Heart left ventricle (tissue), 13 donors: Measurements from ENCODE around the gene PEAK3.

Experiments used
- CTCF ChIP-seq, 12 donors: fragments of 200-600 bp; sonication (generic) in 4 of 12; IDR thresholded peaks; one replicate each; pipeline versions ENCODE4 v1.5.0 to v1.8.0; 2018 to 2022; ENCODE audit warnings: antibody characterized with exemption in 12 of 12, mild to moderate bottlenecking in 5 of 12
- POLR2A ChIP-seq, 2 donors: fragments of 450-650 bp; IDR thresholded peaks; one replicate each; pipeline ENCODE4 v1.6.1; 2017; ENCODE audit warnings: antibody characterized with exemption in 2 of 2, mild to moderate bottlenecking in 2 of 2, moderate library complexity in 2 of 2
- donor health status: ischemic (EF 13 %, LVEDD 7.1; RV severe dilation, severe dysfunction).
- donor health status: DM: no; HTN: yes; CAD: no.
- donor health status: DM: no; HTN: no; CAD: no.
- donor health status: ischemic (EF 25% LVEDD 6.9; RV normal size, moderate dysfunction).
- donor health status: ischemic (EF 25% LVEDD 5.7; RV mildly dilated, moderate dysfunction).
- donor health status: ischemic (EF 35%, LVEDD 5.7; RV mildly dilated, moderate dysfunction).
- donor health status: nonischemic (EF 11% LVEDD 7.7; RV severe dilation, severe dysfunction).
- donor health status: DM: yes; HTN: yes; CAD: no.
- donor health status: PGD.
- donor health status: ischemic (EF 29% LVEDD 5.4; RV normal size, mild dysfunction).
- donor health status: nonischemic (EF 23%, LVEDD 6.1; RV moderate dilation, normal function).

- TF ChIP-seq CTCF (IDR thresholded peaks at IDR 0.05) (no peak), POLR2A (IDR thresholded peaks at IDR 0.05) (no peak)
Observed at GRCh38 chr19:2255982-2256685, 25.8 kb downstream of the PEAK3 start, which contains the start of gene JSRP1.
